HG03103 (cell line): ENCODE data around the gene ARID1B.
A peak's percentile ranks its signal among the peaks of the same experiment; 100 is the strongest.

ENCODE experiments used
- ATAC-seq: cut with Tn5 transposase; IDR thresholded peaks from one replicate; pipeline ENCODE4 v1.9.1; 2021; ENCODE audit warnings: low read depth; ENCODE audit not compliant: unreplicated experiment

ARID1B gene

DNA sequence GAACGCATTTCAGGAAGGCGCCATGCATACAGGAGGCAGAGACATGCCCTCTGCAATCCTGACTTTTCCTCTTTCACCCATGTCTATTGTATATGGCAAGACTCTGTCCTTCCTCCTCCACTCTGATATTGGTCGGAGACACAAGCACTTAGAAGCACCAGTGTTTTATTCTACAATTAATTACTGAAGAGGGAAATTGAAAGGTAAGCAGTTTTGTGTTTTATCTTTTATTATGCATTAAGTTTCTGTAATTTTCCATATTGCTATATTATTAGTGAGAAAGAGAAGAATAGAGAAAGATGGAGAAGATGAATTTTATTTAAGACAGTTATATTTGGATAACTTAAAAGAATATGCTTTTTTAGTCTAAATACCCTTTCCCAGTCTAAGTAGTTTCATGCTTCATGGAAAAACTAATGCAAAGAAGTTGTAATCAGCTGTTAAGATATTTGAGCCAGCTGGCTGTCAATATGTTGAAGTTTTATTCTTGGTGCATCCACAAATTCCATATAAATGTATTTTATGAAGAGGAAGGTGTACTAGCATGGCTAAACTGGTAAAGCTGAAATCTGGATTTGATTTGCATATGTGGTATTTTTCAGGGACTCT lies 13.6 kb downstream of the ARID1B start:
- ATAC-seq, result no peak

DNA sequence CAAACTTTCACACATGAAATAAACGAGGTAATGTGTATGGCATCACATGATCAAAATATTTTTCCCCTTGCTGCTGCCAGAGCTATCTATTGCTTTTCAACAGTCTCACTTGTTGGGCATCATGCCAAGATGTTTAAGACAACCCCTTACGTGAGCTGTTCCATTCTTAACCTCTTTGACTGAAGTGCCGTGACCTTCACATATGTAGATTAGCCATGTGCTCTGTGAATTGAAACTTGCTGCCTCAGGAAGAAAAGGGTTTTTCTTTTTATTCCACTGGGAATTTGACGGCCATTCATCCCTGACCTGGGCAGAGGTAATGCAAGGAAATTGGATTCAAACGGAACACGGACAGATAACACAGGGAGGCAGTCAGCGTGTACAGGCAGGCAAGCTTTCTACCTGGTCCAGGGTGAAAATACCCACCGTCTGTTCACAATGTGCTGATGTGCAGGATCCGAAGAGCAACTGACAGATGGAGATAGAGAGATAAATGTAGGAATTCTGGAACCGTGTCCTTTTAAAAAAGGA lies 14.2 kb downstream of the ARID1B start:
- ATAC-seq, result peak; percentile 48

DNA sequence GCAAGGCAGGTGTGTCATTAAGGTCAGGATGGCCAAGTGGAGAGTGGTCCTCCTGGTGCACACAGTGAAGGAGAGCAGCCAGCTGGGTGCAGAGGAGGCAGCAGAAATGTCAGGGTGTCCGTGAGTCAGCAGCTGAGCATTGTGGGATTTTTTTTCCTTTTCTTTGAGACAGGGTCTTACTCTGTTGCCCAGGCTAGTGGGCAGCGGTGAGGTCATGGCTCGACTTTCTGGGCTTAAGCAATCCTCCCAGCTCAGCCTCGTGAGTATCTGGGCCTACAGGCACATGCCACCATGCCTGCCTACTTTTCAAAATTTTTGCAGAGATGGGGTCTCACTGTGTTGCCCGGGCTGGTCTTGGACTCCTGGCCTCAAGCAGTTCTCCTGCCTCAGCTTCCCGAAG lies 16.0 kb downstream of the ARID1B start:
- ATAC-seq, result no peak

- ATAC-seq, result no peak
Measured at GRCh38 chr6:156794546-156795354, 17.6 kb downstream of the ARID1B start.

GRCh38 chr6:156795825-156796224 lies 18.6 kb downstream of the ARID1B start:
- ATAC-seq, result no peak

DNA sequence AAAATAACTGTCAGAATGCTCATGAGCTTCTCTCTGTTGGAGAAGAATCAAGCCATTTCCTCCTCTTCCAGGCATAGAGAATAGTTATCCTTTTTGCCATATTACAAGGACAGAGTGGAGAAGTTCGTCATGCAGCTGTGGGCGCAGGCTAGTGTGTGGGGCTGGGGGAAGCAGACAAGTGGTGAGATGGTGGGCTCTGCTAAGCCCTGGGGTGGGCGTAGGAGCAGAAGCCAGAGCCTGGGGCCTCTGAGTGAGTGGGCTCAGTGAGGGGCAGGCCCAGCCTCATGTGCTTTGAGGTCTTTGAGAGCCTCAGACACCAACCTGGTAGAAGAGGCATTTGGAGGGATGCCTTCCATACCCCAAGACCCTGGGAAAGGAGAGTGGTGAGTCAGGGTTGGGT lies 19.4 kb downstream of the ARID1B start:
- ATAC-seq, result no peak

- no peak for ATAC-seq
Measured at GRCh38 chr6:156797901-156798735, 20.9 kb downstream of the ARID1B start.

GRCh38 chr6:156801712-156802111 lies 24.5 kb downstream of the ARID1B start:
- ATAC-seq, result no peak

DNA sequence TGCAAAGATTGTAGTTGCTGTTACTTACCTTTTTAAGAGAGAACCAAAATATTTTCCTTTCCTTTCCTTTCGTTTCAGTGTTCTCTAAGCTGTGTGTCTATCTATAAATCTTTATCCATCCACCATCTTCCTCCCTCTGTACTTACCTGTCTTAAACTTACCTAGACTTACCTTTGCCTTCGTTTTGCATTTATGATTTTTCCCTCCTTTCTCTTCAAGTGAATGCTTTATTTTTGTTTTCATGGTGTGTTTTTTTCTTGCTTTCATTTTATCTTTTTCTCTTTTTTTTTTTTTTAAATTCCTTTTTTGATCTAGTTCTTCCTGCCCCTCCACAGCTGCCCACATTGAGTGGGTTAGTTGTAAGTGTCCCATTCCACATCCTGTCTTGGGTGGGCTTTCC lies 26.2 kb downstream of the ARID1B start:
- ATAC-seq, result no peak

DNA sequence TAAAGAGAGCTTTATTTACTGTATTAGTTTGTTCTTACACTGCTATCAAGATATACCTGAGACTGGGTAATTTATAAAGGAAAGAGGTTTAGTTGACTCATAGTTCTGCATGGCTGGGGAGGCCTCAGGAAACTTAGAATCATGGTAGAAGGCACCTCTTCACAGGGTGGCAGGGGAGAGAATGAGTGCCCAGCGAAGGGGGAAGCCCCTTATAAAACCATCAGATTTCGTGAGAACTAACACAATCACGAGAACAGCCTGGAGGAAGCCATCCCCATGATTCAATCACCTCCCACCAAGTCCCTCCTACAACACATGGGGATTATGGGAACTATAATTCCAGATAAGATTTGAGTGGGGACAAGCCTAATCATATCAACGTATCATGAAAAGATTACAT lies 27.2 kb downstream of the ARID1B start:
- ATAC-seq, result no peak

DNA sequence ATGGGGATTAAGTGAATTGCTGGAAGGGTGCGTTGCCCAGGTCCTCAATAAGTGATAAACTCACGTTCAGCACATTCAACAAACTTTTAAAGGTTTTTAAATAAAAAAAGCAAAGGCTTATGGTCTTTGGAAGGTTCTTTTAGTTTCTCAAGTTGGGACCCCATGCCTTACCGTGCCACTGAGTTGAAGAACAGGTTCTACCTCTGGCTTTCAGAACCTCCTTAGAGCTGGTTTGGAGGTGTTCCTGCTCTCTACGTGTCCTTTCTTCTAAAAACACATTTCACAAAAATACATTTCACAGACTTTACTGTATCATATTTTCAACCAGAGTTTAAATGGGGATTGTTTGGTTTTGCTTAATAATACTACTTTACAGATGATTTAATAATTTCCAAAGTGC lies 29.0 kb downstream of the ARID1B start:
- ATAC-seq, result no peak

DNA sequence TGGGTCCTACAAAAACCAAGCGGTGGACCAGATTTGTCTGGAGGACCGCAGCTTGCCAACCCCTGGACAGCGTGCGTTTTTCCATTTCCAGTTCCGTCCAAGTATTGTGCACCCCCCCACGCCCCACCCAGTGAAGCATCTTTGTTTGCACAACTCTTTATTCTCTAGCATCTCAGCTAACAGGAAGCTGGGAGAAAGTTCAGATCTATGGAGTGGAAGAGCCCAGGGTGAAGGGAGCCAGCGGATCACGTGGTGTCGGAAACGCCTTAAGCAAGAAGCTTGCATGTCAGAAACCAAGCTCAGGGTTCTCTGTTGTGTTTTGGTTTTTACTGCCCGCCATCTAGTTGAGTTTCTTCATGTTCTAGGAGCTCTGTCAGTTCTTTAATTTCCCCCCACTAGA lies 29.9 kb downstream of the ARID1B start:
- no peak for ATAC-seq

DNA sequence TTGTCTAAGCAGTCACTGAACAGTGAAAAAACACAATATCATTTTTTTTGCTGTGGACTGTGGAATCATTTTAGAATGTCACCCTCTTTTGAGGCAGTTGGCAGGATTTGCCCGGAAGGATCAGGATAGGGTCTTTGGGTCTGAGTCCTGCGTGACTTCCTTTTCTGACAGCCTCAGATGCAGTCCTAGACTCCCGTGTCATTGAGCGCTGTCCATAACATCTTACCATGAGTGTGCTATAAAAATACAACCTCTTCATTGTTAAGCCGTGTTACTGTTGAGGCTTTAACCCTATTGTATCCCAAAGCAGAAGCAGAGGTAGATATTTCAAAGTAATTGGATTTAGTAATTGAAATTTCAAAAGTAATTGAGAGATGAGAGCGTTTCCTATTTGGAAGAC lies 30.6 kb downstream of the ARID1B start:
- ATAC-seq, result no peak

- ATAC-seq, result peak; percentile 38
Measured at GRCh38 chr6:156808287-156808686, 31.1 kb downstream of the ARID1B start.

DNA sequence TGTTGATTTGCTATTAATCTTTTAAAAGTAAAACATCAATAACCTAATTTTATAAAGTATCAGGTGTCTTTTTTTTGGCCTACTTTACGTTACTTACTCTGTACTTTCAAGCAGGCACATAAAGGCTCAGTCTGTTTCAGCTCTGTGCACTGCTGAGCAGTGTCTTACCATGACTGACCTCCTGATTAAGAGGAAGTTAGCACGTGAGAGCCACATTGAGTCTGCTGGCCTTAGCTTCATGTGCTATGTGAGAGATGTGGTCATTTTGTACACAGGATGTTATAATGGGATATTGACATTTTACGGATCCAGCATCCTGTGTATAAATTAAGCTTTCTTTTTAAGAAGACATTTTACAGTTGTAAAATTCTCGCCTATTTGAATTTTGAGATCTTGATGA lies 31.9 kb downstream of the ARID1B start:
- peak; percentile 85 for ATAC-seq

DNA sequence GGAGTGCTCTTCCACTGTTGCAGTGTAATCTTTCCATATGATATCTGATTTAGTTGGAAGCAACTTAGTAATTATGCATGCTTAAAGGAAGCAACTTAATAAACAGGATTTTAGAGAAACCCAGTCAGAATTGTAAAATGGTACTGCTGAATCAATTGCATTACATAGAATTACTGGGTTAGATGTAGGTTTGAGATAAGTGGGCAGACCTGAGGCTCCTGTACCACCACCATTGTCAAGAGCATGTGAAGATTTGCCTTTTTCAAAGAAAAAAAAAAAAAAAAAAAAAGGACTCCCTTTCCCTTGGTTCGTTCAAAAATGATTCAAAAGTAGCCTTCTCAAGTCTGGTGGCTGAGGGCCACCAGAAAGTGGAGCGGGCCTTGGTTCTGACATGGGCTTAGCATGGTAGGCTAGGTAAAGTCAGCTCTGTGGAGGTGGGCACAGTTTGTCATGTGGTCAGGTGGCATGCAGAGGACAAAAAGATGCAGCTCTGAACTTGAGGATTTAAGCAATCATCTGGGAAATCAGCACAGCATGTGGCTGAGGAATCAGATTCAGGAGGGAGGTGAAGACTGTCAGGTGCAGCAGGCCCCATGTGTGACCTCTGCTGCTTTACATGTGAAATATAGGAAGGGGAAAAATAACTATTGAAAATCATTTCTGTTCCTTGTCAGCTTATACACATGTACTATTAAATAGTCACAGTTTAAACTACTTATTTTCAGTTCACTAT lies 32.4 kb downstream of the ARID1B start:
- ATAC-seq, result no peak

DNA sequence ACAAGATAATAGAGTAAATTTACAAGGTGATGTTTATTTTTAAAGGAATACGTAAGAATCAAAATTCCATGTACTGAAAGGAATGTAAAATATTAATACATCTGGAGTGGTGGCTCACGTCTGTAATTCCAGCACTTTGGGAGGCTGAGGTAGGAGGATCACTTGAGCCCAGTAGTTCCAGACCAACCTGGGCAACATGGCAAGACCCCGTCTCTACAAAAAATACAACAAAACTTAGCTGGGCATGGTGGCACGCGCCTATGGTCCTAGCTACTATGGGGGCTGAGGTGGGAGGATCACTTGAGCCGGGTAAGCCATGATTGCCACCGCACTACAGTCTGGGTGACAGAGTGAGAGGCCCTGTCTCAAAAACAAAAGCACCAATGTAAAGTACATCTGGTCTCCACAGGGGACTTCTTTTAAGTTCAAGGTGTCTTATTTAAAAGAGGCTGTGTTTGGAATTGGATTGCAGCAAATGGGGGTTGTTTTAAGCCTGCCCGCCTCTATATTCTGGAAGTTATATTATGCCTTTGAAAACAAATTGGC lies 36.9 kb downstream of the ARID1B start:
- ATAC-seq, result no peak

DNA sequence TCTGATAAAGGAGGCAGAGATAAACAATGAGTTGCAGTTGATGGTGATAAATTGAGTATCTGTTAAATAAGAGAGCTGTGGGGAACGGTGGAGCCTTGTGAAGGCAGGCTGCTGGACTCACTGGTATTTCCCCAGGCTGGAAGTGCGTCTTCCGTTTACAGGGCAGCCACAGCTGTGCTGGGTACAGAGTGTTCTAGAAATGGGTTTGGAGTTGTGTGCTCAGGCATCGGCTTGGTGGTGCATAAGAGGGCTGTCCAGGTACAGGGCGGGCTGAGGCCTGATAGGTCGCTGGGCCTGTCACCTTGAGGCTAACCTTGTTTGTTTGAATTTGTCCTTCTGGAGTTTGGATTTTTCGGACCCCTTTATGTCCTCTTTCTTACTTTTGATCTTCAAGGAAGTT lies 39.3 kb downstream of the ARID1B start:
- ATAC-seq, result no peak

DNA sequence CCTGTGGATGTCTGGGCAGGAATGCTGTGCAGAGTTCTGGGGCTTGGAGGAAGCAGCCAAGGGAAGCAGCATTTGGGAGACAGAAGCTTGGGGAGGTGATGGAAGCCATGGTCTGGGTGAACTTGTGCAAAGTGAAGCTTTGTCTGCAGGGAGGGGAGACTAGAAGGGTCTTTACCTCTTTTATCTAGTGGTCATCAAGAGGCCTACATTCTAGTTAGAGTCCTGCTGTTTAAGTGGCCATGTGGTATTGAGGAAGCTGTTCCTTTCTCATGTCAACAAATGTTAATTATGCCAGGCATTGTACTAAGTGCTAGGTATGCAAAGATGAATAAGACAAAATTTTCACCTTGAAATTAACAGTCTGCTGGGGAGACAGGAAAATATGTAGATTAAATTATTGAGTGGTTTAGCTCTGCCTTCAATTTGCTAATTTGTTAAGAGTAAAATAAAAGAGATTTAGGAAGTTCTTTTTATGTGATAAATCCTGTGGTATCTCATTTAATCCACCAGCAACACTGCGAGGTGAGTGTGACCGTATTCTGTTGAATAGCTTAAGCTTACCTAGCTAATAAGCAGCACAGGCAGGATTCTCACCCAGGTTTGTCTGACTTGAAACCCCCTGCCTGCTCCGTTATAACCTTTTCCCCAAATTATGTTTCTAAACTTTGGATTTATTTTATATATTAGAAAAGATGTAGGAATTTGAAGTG lies 43.1 kb downstream of the ARID1B start:
- ATAC-seq, result no peak

- ATAC-seq, result no peak
Measured at GRCh38 chr6:156821707-156822106, 44.5 kb downstream of the ARID1B start.
